ENCODE data around the gene PYGL. TPM values are rescaled to one million over a fixed set of nuclear protein-coding genes. Genes with fewer than 3 reads are reported as not detected.

PYGL gene
- total and polyA plus RNA-seq, 10 donors = 14.1 to 302 (median 101) TPM

GRCh38 chr14:50855558-50855957 lies 88.7 kb downstream of the PYGL start:
- no peaks in the 10 kb centered on the region for H3K36me3 ChIP-seq
- intact Hi-C loops (cut with DNase I; ENCODE audit: low total_unique reads) = loop anchor here (10.0 kb wide), 1 partner anchor 71 kb away; no protein-coding TSS in a partner anchor
- no peaks in the 10 kb centered on the region for H3K27me3 ChIP-seq (replicated peaks in 1 of 7)
- WGBS, 5 donors = 55 to 84% (median 72%) methylated on average over 1 of the region's 1 CpG
- TF ChIP-seq CTCF (IDR thresholded peaks at IDR 0.05 in 8 of 11, conservative IDR thresholded peaks at IDR 0.05 in 3 of 11) (no peak), POLR2AphosphoS5 (IDR thresholded peaks at IDR 0.05) (no peak), POLR2A (IDR thresholded peaks at IDR 0.05) (no peak)
- H3K27ac ChIP-seq = no peak overlapping the region
- no peak for DNase-seq
- peaks cover 0 to 15% (median 10%) of the 10 kb centered on the region in 6 donors for H3K4me1 ChIP-seq
- H3K9me3 ChIP-seq = no peaks in the 10 kb centered on the region
- H3K4me3 ChIP-seq = no peak overlapping the region

Other genes starting within 250 kb of the PYGL start
- gene NIN, start 113.3 kb downstream of the PYGL start, total RNA-seq = 100 to 1,000 TPM in 3 of 7 donors, 10 to 100 TPM in 4; 93.7 to 139 (median 99.8) TPM
- gene NIN, start 113.3 kb downstream of the PYGL start, polyA plus RNA-seq = 10 to 100 TPM; 11.8 to 15.4 (median 15.1) TPM
- not detected for gene ABHD12B, start 72.4 kb downstream of the PYGL start, total RNA-seq
- not detected for gene ABHD12B, start 72.4 kb downstream of the PYGL start, polyA plus RNA-seq
- gene TRIM9, start 150.6 kb upstream of the PYGL start, total RNA-seq = 1 to 10 TPM in 6 of 7 donors, under 1 TPM in 1; 0.63 to 3.1 (median 1.6) TPM
- gene TRIM9, start 150.6 kb upstream of the PYGL start, polyA plus RNA-seq = under 1 TPM; 0.03 to 0.29 (median 0.09) TPM